IMR-90 (cell line): ENCODE measurements around the gene DZANK1. TPM values are rescaled to one million over a fixed set of nuclear protein-coding genes. Genes with fewer than 3 reads are reported as not detected.

ENCODE experiments used
- ATAC-seq: fragments of 200-7000 bp; cut with Tn5 transposase; 2 replicates; pipeline ENCODE4 v1.9.1; 2020; ENCODE audit warnings: low read depth, mild to moderate bottlenecking, moderate library complexity
- BruUV-seq: library from RNA; stranded (reverse); fragments of 400-500 nt; replicated peaks from 2 replicates; lab custom pipeline; 2021; lab: Mats Ljungman, UMichigan
- CTCF ChIA-PET: fragments of 300-600 bp; formaldehyde crosslinking; extraction: SDS; loops from one replicate; lab custom pipeline; 2021; ENCODE audit warnings: antibody characterized with exemption; lab: Yijun Ruan, JAX
- POLR2A ChIA-PET: fragments of 300-600 bp; sonication (Branson Sonifier 250); formaldehyde crosslinking; loops from one replicate; lab custom pipeline; 2022; ENCODE audit warnings: antibody characterized with exemption; ENCODE audit not compliant: unreplicated experiment; lab: Charles Lee
- DNase-seq: peaks from one replicate; pipeline ENCODE4 v3.0.0; 2013
- H2AFZ ChIP-seq: replicated peaks from 2 replicates; pipeline ENCODE3; 2013; ENCODE audit warnings: low read length, mild to moderate bottlenecking; ENCODE audit not compliant: poor library complexity
- H2AK5ac ChIP-seq: 2 replicates; pipeline ENCODE4 v1.6.1; 2013; ENCODE audit warnings: low read depth, low read length, inconsistent platforms
- H2AK9ac ChIP-seq: replicated peaks from 2 replicates; pipeline ENCODE3; 2013; ENCODE audit warnings: mild to moderate bottlenecking, low read depth, low read length, moderate library complexity; ENCODE audit not compliant: poor library complexity
- H2BK120ac ChIP-seq: 2 replicates; pipeline ENCODE4 v1.6.1; 2013; ENCODE audit warnings: low read depth, low read length, inconsistent platforms
- H2BK15ac ChIP-seq: 3 replicates; pipeline ENCODE4 v1.6.1; 2013; ENCODE audit warnings: low read depth, low read length, inconsistent platforms
- H2BK20ac ChIP-seq: 2 replicates; pipeline ENCODE4 v1.6.1; 2013; ENCODE audit warnings: low read depth, mild to moderate bottlenecking, inconsistent platforms, low read length, moderate library complexity
- H2BK5ac ChIP-seq: 2 replicates; pipeline ENCODE4 v1.6.1; 2013; ENCODE audit warnings: mild to moderate bottlenecking, low read depth, low read length, inconsistent platforms; ENCODE audit not compliant: poor library complexity, severe bottlenecking
- H3K14ac ChIP-seq: replicated peaks from 2 replicates; pipeline ENCODE4 v1.6.1; 2013; ENCODE audit warnings: low read depth, low read length, inconsistent platforms
- H3K18ac ChIP-seq: 2 replicates; pipeline ENCODE4 v1.6.1; 2013; ENCODE audit warnings: low read depth, low read length, control low read depth
- H3K23ac ChIP-seq: 2 replicates; pipeline ENCODE4 v1.6.1; 2013; ENCODE audit warnings: low read depth, low read length, inconsistent platforms
- H3K27ac ChIP-seq: 2 replicates; pipeline ENCODE4 v1.5.1; 2013; ENCODE audit warnings: mild to moderate bottlenecking, control low read depth, low read length; ENCODE audit not compliant: insufficient read depth
- H3K27me3 ChIP-seq: 2 replicates; pipeline ENCODE4 v1.6.1; 2013; ENCODE audit warnings: low read length; ENCODE audit not compliant: control insufficient read depth, insufficient read depth
- H3K36me3 ChIP-seq: 2 replicates; pipeline ENCODE4 v1.6.1; 2013; ENCODE audit warnings: low read length, mixed read lengths; ENCODE audit not compliant: control insufficient read depth, insufficient read depth
- H3K4ac ChIP-seq: 2 replicates; pipeline ENCODE4 v1.6.1; 2013; ENCODE audit warnings: low read depth, low read length, inconsistent platforms
- H3K4me1 ChIP-seq: 2 replicates; pipeline ENCODE4 v1.6.1; 2013; ENCODE audit warnings: low read length, mixed read lengths; ENCODE audit not compliant: control insufficient read depth, insufficient read depth
- H3K4me2 ChIP-seq: 2 replicates; pipeline ENCODE4 v1.6.1; 2013; ENCODE audit warnings: low read depth, mild to moderate bottlenecking, control low read depth, low read length, moderate library complexity
- H3K4me3 ChIP-seq: 2 replicates; pipeline ENCODE4 v1.5.1; 2013; ENCODE audit warnings: low read depth, mild to moderate bottlenecking, control low read depth, low read length, moderate library complexity; ENCODE audit not compliant: insufficient read depth
- H3K56ac ChIP-seq: 2 replicates; pipeline ENCODE4 v1.6.1; 2013; ENCODE audit warnings: low read length, inconsistent platforms; ENCODE audit not compliant: insufficient read depth; ENCODE audit errors: extremely low read depth
- H3K79me1 ChIP-seq, 2 experiments: 2 replicates each; pipeline ENCODE4 v1.6.1; 2013; ENCODE audit warnings: low read length in 2 of 2, inconsistent platforms in 1 of 2, low read depth in 1 of 2
- H3K9ac ChIP-seq: 2 replicates; pipeline ENCODE4 v1.6.1; 2013; ENCODE audit warnings: low read depth, low read length, control low read depth
- H3K9me1 ChIP-seq: 2 replicates; pipeline ENCODE4 v1.6.1; 2013; ENCODE audit warnings: low read length, inconsistent platforms; ENCODE audit not compliant: insufficient read depth
- H3K9me3 ChIP-seq: 2 replicates; pipeline ENCODE4 v1.6.1; 2013; ENCODE audit warnings: low read length; ENCODE audit not compliant: control insufficient read depth, insufficient read depth
- H4K20me1 ChIP-seq: 2 replicates; pipeline ENCODE4 v1.6.1; 2013; ENCODE audit warnings: low read length, inconsistent platforms; ENCODE audit not compliant: insufficient read depth
- H4K5ac ChIP-seq: 2 replicates; pipeline ENCODE4 v1.6.1; 2013; ENCODE audit warnings: mild to moderate bottlenecking, low read depth, low read length, control low read depth
- H4K8ac ChIP-seq, 2 experiments: 2 replicates each; pipeline ENCODE4 v1.6.1; 2013; ENCODE audit warnings: low read depth in 2 of 2, low read length in 2 of 2, control low read depth in 1 of 2, inconsistent platforms in 1 of 2
- H4K91ac ChIP-seq: 2 replicates; pipeline ENCODE4 v1.6.1; 2013; ENCODE audit warnings: low read depth, low read length, inconsistent platforms; ENCODE audit not compliant: insufficient read depth
- BHLHE40 ChIP-seq: fragments of 150-350 bp; IDR thresholded peaks from 2 replicates; pipeline ENCODE4 v1.6.1; 2016; ENCODE audit warnings: mild to moderate bottlenecking, low read depth, low read length
- CEBPB ChIP-seq: IDR thresholded peaks from 2 replicates; pipeline ENCODE4 v1.6.1; 2012; ENCODE audit warnings: low read depth, low read length, improper control_type of control experiment
- MXI1 ChIP-seq: IDR thresholded peaks from 2 replicates; pipeline ENCODE4 v1.6.1; 2012; ENCODE audit warnings: low read depth, mild to moderate bottlenecking, low read length, moderate library complexity, borderline replicate concordance
- POLR2A ChIP-seq: IDR thresholded peaks from 2 replicates; pipeline ENCODE4 v1.6.1; 2012; ENCODE audit warnings: mild to moderate bottlenecking, low read depth, low read length
- RAD21 ChIP-seq: IDR thresholded peaks from 2 replicates; pipeline ENCODE4 v1.6.1; 2012; ENCODE audit warnings: low read length, improper control_type of control experiment
- RCOR1 ChIP-seq: IDR thresholded peaks from 2 replicates; pipeline ENCODE4 v1.6.1; 2012; ENCODE audit warnings: mild to moderate bottlenecking, low read length, improper control_type of control experiment; ENCODE audit not compliant: insufficient replicate concordance
- WGBS, 2 experiments: methylation state at CpG; one replicate each; pipeline versions ENCODE4 v1.1.5 to v1.1.7; 2013; ENCODE audit warnings: missing lambda C conversion rate in 2 of 2; ENCODE audit not compliant: insufficient read length in 1 of 2; ENCODE audit errors: extremely low coverage in 2 of 2; 5-methylcytosine and 5-hydroxymethylcytosine counted together
- dilution Hi-C: fragments of 300-500 bp; cut with HindIII; formaldehyde crosslinking; loops from one replicate; pipeline ENCODE4 v1.14.3; 2018; ENCODE audit warnings: low sequenced_read_pairs; ENCODE audit not compliant: unreplicated experiment
- in situ Hi-C: fragments of 300-500 bp; cut with MboI; formaldehyde crosslinking; loops from 3 replicates; pipeline ENCODE4 v1.14.3; 2019; ENCODE audit warnings: low sequenced_read_pairs, inconsistent platforms, mixed read lengths
- intact Hi-C: fragments of 100-400 bp; cut with micrococcal nuclease; formaldehyde crosslinking; loops from 2 replicates; pipeline ENCODE4 v1.10.0; 2022
- polyA plus RNA-seq, 3 experiments: library from polyadenylated mRNA; depleted of rRNA; stranded (reverse); fragments of >200 nt; gene quantifications; 2 replicates each; pipeline ENCODE4 v1.2.3, GENCODE V29; 2012; ENCODE audit warnings: low replicate concordance in 1 of 3
- total RNA-seq: library from RNA; depleted of rRNA; stranded (reverse); fragments of >200 nt; gene quantifications from 2 replicates; pipeline ENCODE4 v1.2.3, GENCODE V29; 2012
- TF ChIP-seq, protein P1 (sequence below): fragments of 150-350 bp; IDR thresholded peaks from 2 replicates; pipeline ENCODE4 v1.6.1; 2016; ENCODE audit warnings: low read depth, mild to moderate bottlenecking, low read length, moderate library complexity, borderline replicate concordance
- TF ChIP-seq, protein P2 (sequence below): conservative IDR thresholded peaks from 2 replicates; pipeline ENCODE4 v1.5.1; 2012; ENCODE audit warnings: mild to moderate bottlenecking, low read depth, low read length, improper control_type of control experiment
- TF ChIP-seq, protein P3 (sequence below): fragments of 150-350 bp; IDR thresholded peaks from 2 replicates; pipeline ENCODE4 v1.6.1; 2017; ENCODE audit warnings: mild to moderate bottlenecking, antibody characterized with exemption, low read length, low read depth

DZANK1 gene
- total and polyA plus RNA-seq, 2 of the 4 experiments (the other 2 are of a cell fraction) = 0.54 to 1.1 TPM

DNA sequence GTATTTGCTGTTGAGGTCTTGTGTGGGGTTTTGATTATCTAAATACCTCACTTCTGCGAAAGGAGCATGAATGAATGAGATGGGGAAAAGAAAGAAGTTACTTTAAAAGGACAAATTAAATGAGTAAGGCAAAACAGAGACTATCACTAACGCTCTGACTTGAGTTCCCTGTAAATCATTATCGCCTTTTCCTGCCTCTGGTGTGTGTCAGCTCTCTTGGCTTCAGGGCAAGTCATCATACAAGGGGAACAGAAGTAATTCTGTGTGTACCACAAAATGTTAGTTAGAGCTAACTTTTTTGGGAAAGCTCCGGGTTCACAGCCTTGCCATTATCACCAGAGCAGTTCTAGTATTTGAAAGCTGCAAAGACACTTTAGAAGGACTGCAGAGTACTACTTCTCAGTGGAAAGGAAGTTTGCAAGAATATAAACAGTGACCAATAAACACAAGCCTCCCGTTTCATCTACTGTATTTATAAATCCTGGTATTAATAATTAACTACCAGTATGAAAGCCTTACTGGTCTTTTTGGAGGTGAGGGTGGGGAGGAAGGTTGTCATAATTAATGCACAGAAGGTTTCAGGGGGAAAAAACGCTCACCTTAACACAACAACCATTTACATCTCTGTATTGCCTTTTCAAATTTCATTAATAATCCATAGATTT, 1.2 kb downstream of the DZANK1 start:
- Histone ChIP-seq H3K27ac (no peak overlapping the region), H3K4me2 (peak overlapping the region; percentile 85; the same call in 1 of the 2 replicates), H3K23ac (no peak overlapping the region), H3K4me3 (no peak overlapping the region), H2BK20ac (no peak overlapping the region), H3K4ac (no peak overlapping the region), H2AK9ac (no peak overlapping the region), H4K5ac (peak overlapping the region; percentile 66; the same call in 1 of the 2 replicates), H2BK5ac (no peak overlapping the region), H3K14ac (no peak overlapping the region), H3K9me3 (no peaks in the 10 kb centered on the region), H3K79me1 (peaks cover 10 to 25% of the 10 kb centered on the region in 2 experiments), H2AK5ac (no peak overlapping the region), H2BK120ac (no peak overlapping the region), H3K27me3 (no peaks in the 10 kb centered on the region), H3K36me3 (peaks cover 2% of the 10 kb centered on the region; the same call in 1 of the 2 replicates), H3K56ac (no peak overlapping the region), H3K4me1 (peaks cover 1% of the 10 kb centered on the region; the same call in 1 of the 2 replicates), H4K20me1 (no peaks in the 10 kb centered on the region), H3K9me1 (no peaks in the 10 kb centered on the region), H2BK15ac (no peak overlapping the region), H3K18ac (no peak overlapping the region), H3K9ac (no peak overlapping the region), H4K8ac (peak overlapping the region; percentile 66 to 82), H4K91ac (no peak overlapping the region), H2AFZ (no peak overlapping the region)
- no TSS peak for BruUV-seq
- WGBS, 2 experiments = 75% methylated on average over 2 of the region's 6 CpGs; no CpG with 5 or more reads in 1 of the 2 experiments
- POLR2A ChIA-PET = no interaction called here
- in situ Hi-C loops = no loop called here
- intact Hi-C loops = loop anchor here (2.0 to 10.0 kb wide), 2 partner anchors 41 to 161 kb away; partner anchors contain the start of gene SEC23B
- no peak for ATAC-seq
- no peak for DNase-seq
- dilution Hi-C loops = no loop called here
- CTCF ChIA-PET = no interaction called here
- no peak for TF ChIP-seq MXI1
- TF ChIP-seq, protein P1, sequence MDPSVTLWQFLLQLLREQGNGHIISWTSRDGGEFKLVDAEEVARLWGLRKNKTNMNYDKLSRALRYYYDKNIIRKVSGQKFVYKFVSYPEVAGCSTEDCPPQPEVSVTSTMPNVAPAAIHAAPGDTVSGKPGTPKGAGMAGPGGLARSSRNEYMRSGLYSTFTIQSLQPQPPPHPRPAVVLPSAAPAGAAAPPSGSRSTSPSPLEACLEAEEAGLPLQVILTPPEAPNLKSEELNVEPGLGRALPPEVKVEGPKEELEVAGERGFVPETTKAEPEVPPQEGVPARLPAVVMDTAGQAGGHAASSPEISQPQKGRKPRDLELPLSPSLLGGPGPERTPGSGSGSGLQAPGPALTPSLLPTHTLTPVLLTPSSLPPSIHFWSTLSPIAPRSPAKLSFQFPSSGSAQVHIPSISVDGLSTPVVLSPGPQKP = no peak
- TF ChIP-seq RAD21 = no peak
- TF ChIP-seq POLR2A = no peak
- TF ChIP-seq, protein P2, sequence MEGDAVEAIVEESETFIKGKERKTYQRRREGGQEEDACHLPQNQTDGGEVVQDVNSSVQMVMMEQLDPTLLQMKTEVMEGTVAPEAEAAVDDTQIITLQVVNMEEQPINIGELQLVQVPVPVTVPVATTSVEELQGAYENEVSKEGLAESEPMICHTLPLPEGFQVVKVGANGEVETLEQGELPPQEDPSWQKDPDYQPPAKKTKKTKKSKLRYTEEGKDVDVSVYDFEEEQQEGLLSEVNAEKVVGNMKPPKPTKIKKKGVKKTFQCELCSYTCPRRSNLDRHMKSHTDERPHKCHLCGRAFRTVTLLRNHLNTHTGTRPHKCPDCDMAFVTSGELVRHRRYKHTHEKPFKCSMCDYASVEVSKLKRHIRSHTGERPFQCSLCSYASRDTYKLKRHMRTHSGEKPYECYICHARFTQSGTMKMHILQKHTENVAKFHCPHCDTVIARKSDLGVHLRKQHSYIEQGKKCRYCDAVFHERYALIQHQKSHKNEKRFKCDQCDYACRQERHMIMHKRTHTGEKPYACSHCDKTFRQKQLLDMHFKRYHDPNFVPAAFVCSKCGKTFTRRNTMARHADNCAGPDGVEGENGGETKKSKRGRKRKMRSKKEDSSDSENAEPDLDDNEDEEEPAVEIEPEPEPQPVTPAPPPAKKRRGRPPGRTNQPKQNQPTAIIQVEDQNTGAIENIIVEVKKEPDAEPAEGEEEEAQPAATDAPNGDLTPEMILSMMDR = no peak
- TF ChIP-seq, protein P3, sequence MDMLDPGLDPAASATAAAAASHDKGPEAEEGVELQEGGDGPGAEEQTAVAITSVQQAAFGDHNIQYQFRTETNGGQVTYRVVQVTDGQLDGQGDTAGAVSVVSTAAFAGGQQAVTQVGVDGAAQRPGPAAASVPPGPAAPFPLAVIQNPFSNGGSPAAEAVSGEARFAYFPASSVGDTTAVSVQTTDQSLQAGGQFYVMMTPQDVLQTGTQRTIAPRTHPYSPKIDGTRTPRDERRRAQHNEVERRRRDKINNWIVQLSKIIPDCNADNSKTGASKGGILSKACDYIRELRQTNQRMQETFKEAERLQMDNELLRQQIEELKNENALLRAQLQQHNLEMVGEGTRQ = no peak
- TF ChIP-seq BHLHE40 = no peak
- TF ChIP-seq RCOR1 = no peak
- no peak for TF ChIP-seq CEBPB
